Muscle layer of duodenum (tissue), 2 donors: ENCODE results near the gene KCNJ5.

Experiments
- H3K27ac ChIP-seq: one replicate; pipeline ENCODE4 v1.7.0; 2013; ENCODE audit warnings: mild to moderate bottlenecking, low read length
- H3K27me3 ChIP-seq: one replicate; pipeline ENCODE4 v1.7.0; 2013; ENCODE audit warnings: low read depth, mild to moderate bottlenecking, control low read depth, low read length
- H3K36me3 ChIP-seq, 2 donors: one replicate each; pipeline ENCODE4 v1.7.0; 2013; ENCODE audit warnings: low read length in 2 of 2, control low read depth in 1 of 2, mild to moderate bottlenecking in 1 of 2; ENCODE audit not compliant: insufficient read depth in 2 of 2, control insufficient read depth in 1 of 2
- H3K4me1 ChIP-seq, 2 donors: one replicate each; pipeline ENCODE4 v1.7.0; 2013; ENCODE audit warnings: low read length in 2 of 2, mild to moderate bottlenecking in 2 of 2, control low read depth in 1 of 2, moderate library complexity in 1 of 2; ENCODE audit not compliant: insufficient read depth in 2 of 2, control insufficient read depth in 1 of 2
- H3K4me3 ChIP-seq, 2 donors: one replicate each; pipeline ENCODE4 v1.7.0; 2013; ENCODE audit warnings: low read length in 2 of 2, low read depth in 1 of 2, mild to moderate bottlenecking in 1 of 2
- H3K9me3 ChIP-seq, 2 donors: one replicate each; pipeline ENCODE4 v1.7.0; 2013; ENCODE audit warnings: low read length in 2 of 2, control low read depth in 1 of 2, mild to moderate bottlenecking in 1 of 2; ENCODE audit not compliant: control insufficient read depth in 1 of 2
- donor health status: healthy.

KCNJ5 gene

DNA sequence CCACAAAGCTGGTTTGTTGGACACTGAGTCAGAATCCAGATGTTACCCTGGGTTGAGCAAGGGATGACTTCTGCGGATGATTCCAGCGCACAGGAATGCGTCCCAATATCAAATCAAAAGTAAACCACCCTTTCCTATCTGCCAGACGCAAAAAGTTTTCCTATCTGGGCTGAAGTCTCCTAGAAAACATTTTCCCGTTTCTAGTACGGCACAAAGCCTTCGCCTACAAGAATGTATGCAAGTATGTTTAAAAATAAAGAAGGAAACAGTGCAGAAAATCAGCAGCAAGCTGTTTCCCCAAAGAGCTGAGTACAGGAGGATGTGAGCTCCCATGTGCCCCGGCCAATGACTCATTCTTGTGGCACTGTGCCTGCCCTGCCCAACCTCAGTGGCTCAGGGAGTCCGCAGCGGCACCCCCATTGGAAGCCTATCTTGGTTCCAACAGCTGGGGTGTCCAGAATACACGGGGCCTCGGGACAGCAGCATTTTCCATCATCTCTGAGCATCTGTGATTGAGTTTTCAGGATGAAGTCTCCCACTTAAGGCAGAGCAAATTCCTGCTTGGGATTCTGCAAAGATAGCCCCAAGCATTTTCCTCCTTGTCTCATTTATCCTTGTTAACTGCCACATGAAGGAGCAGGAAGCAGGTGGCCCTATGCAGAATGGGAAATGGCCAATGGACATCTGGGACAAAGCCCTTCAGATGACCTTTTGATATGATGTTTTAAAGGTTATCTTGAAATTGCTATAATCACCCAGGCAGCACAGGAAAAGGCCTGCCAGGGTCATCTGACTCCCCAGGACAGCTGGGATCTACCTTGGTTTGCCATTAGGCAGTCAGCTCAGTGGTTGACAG is 17.5 kb downstream of the KCNJ5 start:
- Histone ChIP-seq H3K27me3 (peaks cover 3% of the 10 kb centered on the region), H3K4me1 (peaks cover 4 to 6% of the 10 kb centered on the region in 2 donors)

DNA sequence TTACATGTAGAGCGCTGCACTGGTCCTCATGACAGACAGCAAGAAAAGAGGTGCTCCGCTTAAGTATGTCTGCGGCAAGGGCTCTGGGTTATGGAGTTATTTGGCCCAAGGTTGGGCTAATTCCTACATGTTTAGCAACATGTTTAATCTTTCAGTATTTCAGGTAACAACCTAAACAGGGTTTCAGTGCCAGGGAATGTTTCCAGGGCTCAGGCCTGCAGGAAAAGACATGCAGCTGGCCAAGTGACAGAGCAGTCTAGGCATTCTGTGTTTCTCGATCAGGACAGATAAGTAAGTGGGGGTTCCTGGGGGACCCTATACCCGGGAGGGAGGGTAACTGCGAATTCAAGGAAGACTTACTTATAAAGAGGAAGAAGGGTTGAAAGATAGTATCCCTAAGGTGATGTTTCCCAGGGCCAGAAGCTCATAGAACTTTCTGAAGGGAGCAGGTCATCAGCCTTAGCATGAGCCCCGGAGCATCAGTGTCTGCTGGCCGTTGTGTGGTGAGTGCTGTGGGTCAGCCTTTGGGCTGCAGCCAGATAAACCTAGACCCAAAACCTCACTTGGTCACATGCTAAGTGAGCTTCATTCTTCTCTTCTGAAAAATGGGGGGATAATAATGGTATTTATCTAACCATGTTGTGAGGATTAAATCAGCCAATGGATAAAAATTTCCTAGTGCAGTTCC is 18.4 kb downstream of the KCNJ5 start:
- Histone ChIP-seq H3K27me3 (peaks cover 3% of the 10 kb centered on the region), H3K27ac (no peak overlapping the region), H3K9me3 (no peaks in the 10 kb centered on the region), H3K36me3 (no peaks in the 10 kb centered on the region), H3K4me3 (no peak overlapping the region), H3K4me1 (peaks cover 4 to 6% of the 10 kb centered on the region in 2 donors)

More for the DNA sequence above, 17.5 kb downstream of the KCNJ5 start:
- Histone ChIP-seq H3K9me3 (no peaks in the 10 kb centered on the region), H3K4me3 (no peak overlapping the region), H3K27ac (no peak overlapping the region), H3K36me3 (no peaks in the 10 kb centered on the region)

DNA sequence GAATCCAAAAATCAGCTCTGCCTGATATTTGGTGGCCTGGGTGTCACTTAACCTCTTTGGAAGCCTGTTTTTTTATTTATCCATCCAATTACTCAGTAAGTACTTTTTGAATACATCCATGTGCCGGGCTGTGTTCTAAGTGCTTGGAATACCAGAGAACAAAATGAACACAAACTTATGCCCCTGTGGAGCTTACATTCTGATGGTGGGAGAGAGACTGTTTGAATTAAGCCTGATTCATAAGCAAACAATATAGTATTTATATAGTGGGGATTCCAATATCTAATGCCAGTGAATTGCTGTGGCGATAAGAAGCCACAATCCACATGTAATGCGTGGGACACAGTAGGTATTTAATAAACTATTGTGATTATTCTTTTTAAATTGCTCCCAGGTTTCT is 19.4 kb downstream of the KCNJ5 start:
- no peaks in the 10 kb centered on the region for H3K36me3 ChIP-seq
- peaks cover 3% of the 10 kb centered on the region for H3K27me3 ChIP-seq
- no peaks in the 10 kb centered on the region for H3K9me3 ChIP-seq
- H3K4me1 ChIP-seq = peaks cover 4 to 6% of the 10 kb centered on the region in 2 donors
- H3K27ac ChIP-seq = no peak overlapping the region
- no peak overlapping the region for H3K4me3 ChIP-seq

DNA sequence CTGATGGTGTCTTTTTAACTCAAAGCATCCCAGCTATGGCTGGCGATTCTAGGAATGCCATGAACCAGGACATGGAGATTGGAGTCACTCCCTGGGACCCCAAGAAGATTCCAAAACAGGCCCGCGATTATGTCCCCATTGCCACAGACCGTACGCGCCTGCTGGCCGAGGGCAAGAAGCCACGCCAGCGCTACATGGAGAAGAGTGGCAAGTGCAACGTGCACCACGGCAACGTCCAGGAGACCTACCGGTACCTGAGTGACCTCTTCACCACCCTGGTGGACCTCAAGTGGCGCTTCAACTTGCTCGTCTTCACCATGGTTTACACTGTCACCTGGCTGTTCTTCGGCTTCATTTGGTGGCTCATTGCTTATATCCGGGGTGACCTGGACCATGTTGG is 20.1 kb downstream of the KCNJ5 start:
- peaks cover 3% of the 10 kb centered on the region for H3K27me3 ChIP-seq
- H3K4me3 ChIP-seq = no peak overlapping the region
- no peak overlapping the region for H3K27ac ChIP-seq
- H3K36me3 ChIP-seq = no peaks in the 10 kb centered on the region
- H3K9me3 ChIP-seq = no peaks in the 10 kb centered on the region
- peaks cover 0 to 4% of the 10 kb centered on the region in 2 donors for H3K4me1 ChIP-seq

DNA sequence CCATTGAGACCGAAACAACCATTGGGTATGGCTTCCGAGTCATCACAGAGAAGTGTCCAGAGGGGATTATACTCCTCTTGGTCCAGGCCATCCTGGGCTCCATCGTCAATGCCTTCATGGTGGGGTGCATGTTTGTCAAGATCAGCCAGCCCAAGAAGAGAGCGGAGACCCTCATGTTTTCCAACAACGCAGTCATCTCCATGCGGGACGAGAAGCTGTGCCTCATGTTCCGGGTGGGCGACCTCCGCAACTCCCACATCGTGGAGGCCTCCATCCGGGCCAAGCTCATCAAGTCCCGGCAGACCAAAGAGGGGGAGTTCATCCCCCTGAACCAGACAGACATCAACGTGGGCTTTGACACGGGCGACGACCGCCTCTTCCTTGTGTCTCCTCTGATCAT is 20.5 kb downstream of the KCNJ5 start:
- Histone ChIP-seq H3K36me3 (no peaks in the 10 kb centered on the region), H3K27ac (no peak overlapping the region), H3K4me1 (peaks cover 0 to 4% of the 10 kb centered on the region in 2 donors), H3K4me3 (no peak overlapping the region), H3K27me3 (peaks cover 3% of the 10 kb centered on the region), H3K9me3 (no peaks in the 10 kb centered on the region)

DNA sequence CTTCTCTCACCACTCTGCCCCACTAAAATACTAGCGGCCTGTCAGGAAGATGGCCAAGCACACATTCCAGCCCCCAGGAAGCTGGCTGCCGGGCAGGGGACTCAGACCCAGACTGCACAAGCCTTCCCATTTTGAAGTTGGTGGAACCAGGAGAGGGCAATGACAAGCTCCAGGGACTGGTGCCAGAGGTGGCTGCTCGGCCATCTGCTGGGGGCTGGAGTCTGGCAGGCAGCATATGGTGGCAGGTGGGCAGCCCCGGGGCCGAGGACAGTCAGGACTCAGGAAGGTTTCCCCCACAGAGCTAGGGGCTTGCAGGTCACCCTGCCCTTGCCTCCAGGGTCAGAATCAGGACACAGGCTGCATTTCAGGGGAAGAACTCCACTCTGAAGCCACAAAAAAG is 22.6 kb downstream of the KCNJ5 start:
- Histone ChIP-seq H3K9me3 (no peaks in the 10 kb centered on the region), H3K36me3 (no peaks in the 10 kb centered on the region), H3K27me3 (no peaks in the 10 kb centered on the region), H3K27ac (no peak overlapping the region), H3K4me1 (no peaks in the 10 kb centered on the region), H3K4me3 (no peak overlapping the region)

DNA sequence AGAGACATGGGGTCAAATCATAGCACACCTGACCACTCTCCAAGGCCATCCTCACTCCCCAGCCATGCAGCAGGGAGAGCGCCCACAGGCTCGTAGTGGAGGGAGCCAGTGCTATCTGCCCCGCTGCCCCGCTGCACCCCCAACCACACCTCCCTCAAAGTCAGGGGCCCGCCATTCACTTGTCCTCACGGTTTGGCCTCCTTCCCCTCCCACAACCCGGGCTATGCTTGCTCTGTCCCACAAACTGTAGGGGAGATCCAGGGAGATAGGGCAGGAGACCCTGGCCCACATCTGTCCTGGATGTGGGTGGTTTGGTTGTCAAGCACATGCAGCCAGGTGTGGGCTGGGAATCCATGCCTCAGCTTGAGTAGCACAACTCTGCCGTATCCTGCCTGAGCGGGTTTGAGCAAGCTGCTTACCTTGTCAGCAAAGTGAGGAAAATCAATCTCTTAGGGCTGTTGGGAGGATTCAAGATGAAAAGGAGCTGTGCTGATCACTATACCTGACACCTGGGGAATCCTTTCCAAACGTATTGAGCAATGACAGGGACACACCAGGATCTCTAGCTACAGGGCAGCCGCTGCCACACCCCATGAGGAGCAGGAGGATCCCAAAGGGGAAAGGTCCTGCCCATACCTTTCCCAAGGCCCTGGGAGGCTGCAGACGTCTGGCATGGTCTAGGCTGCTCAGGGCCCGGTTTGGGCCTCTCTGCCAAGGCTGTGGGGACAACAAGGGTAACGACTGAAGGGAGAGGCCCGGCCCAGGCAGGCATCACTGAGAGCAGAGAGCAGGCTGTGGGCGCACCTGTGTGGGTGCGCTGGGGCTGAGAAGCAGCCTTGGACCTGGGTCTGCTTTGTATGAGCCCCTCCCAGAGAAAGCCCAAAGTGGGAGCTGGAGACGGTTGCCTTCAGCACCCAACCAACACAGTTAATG is 23.3 kb downstream of the KCNJ5 start:
- Histone ChIP-seq H3K4me3 (no peak overlapping the region), H3K9me3 (no peaks in the 10 kb centered on the region), H3K27me3 (no peaks in the 10 kb centered on the region), H3K27ac (no peak overlapping the region), H3K4me1 (no peaks in the 10 kb centered on the region), H3K36me3 (no peaks in the 10 kb centered on the region)

DNA sequence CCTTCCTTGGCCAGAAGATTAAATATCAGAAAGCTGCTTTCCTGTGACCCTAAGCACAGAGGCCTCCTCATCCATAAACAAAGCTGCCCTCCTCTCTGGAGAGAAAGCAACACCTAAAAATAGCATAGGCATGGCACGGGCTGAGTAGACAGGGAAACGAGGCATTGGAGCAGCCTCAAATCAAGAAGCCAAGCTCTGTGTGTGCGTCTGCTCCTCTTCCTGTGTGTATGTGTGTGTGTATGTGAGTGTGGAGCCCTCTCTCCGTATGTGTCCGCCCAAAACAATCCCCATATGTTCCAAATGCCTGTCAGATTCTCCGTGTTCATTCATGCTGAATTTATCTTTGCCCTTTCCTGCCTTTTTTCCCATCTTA is 24.0 kb downstream of the KCNJ5 start:
- Histone ChIP-seq H3K27ac (no peak overlapping the region), H3K4me3 (no peak overlapping the region), H3K27me3 (no peaks in the 10 kb centered on the region), H3K9me3 (no peaks in the 10 kb centered on the region), H3K36me3 (no peaks in the 10 kb centered on the region), H3K4me1 (no peaks in the 10 kb centered on the region)

DNA sequence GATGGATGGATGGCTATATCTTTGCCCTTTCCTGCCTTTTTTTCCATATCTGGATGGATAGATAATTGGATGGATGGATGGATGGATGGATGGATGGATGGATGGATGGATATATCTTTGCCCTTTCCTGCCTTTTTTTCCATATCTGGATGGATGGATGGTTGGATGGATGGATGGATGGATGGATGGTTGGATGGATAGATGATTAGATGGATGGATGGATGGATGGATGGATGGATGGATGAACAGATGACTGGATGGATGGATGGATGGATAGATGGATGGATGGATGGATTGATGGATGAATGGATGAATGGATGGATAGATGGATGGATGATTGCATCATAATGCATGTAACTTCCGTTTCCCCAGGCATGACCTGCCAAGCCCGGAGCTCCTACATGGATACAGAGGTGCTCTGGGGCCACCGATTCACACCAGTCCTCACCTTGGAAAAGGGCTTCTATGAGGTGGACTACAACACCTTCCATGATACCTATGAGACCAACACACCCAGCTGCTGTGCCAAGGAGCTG is 24.9 kb downstream of the KCNJ5 start:
- Histone ChIP-seq H3K4me3 (no peak overlapping the region), H3K4me1 (no peaks in the 10 kb centered on the region), H3K27me3 (no peaks in the 10 kb centered on the region), H3K36me3 (no peaks in the 10 kb centered on the region), H3K9me3 (no peaks in the 10 kb centered on the region), H3K27ac (no peak overlapping the region)

DNA sequence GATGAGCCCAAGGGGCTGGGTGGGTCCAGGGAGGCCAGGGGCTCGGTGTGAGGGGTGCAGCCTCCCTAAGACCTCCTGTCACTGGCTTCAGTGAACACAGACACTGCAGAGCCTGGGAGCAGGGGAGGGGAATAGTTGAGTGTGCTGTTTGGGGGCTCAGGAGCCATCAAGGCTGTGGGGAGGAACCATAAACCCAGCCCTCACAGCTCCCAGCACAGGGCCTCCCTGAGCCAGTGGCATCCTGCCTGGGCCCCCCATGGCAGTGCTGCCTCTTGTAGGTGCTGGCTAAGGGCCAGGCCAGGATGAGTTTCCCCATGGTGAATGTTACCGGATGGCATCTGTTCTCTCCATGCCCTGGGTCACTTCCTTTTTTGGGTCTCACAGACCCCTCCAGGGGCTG is 25.5 kb downstream of the KCNJ5 start:
- Histone ChIP-seq H3K4me3 (no peak overlapping the region), H3K27me3 (no peaks in the 10 kb centered on the region), H3K27ac (no peak overlapping the region), H3K4me1 (no peaks in the 10 kb centered on the region), H3K36me3 (no peaks in the 10 kb centered on the region), H3K9me3 (no peaks in the 10 kb centered on the region)
